H9 (cell line): Measurements from ENCODE around the gene VIPR1. TPM values are rescaled to one million over a fixed set of nuclear protein-coding genes. Genes with fewer than 3 reads are reported as not detected.

Source experiments
- DNase-seq: peaks from one replicate; pipeline ENCODE4 v3.0.0-alpha.2; 2017
- H2AFZ ChIP-seq: one replicate; pipeline ENCODE4 v1.6.1; 2013; ENCODE audit warnings: mild to moderate bottlenecking, low read length, control low read depth, moderate library complexity
- H2AK5ac ChIP-seq: 2 replicates; pipeline ENCODE4 v1.6.1; 2013; ENCODE audit warnings: low read length, control low read depth, mixed read lengths; ENCODE audit not compliant: insufficient read length
- H2BK120ac ChIP-seq: one replicate; pipeline ENCODE4 v1.6.1; 2013; ENCODE audit warnings: low read depth, mild to moderate bottlenecking, low read length, control low read depth, inconsistent platforms; ENCODE audit not compliant: poor library complexity, severe bottlenecking
- H2BK12ac ChIP-seq: 2 replicates; pipeline ENCODE4 v1.6.1; 2013; ENCODE audit warnings: low read length, control low read depth, mixed read lengths, low read depth; ENCODE audit not compliant: insufficient read length
- H2BK15ac ChIP-seq: 2 replicates; pipeline ENCODE4 v1.6.1; 2013; ENCODE audit warnings: low read depth, low read length, control low read depth
- H2BK20ac ChIP-seq: one replicate; pipeline ENCODE4 v1.6.1; 2013; ENCODE audit warnings: low read depth, mild to moderate bottlenecking, low read length, control low read depth, inconsistent platforms; ENCODE audit not compliant: poor library complexity, severe bottlenecking
- H2BK5ac ChIP-seq: 2 replicates; pipeline ENCODE4 v1.6.1; 2013; ENCODE audit warnings: low read length, control low read depth, mixed read lengths; ENCODE audit not compliant: insufficient read length
- H3K14ac ChIP-seq: 2 replicates; pipeline ENCODE4 v1.6.1; 2013; ENCODE audit warnings: low read length, control low read depth; ENCODE audit not compliant: insufficient read depth
- H3K18ac ChIP-seq: 2 replicates; pipeline ENCODE4 v1.6.1; 2013; ENCODE audit warnings: low read depth, mild to moderate bottlenecking, mixed read lengths, low read length, control low read depth; ENCODE audit not compliant: insufficient read length
- H3K23ac ChIP-seq: 2 replicates; pipeline ENCODE4 v1.6.1; 2013; ENCODE audit warnings: low read length, control low read depth, mixed read lengths, low read depth; ENCODE audit not compliant: insufficient read length
- H3K23me2 ChIP-seq: 2 replicates; pipeline ENCODE4 v1.6.1; 2013; ENCODE audit warnings: low read depth, mild to moderate bottlenecking, mixed read lengths, low read length, control low read depth; ENCODE audit not compliant: insufficient read length, poor library complexity, severe bottlenecking
- H3K27ac ChIP-seq: 2 replicates; pipeline ENCODE4 v1.5.1; 2013; ENCODE audit warnings: low read length, control low read depth, mixed read lengths, low read depth; ENCODE audit not compliant: insufficient read length
- H3K27me3 ChIP-seq: 2 replicates; pipeline ENCODE4 v1.6.1; 2013; ENCODE audit warnings: low read length, control low read depth, inconsistent platforms; ENCODE audit not compliant: insufficient read depth
- H3K4ac ChIP-seq: 2 replicates; pipeline ENCODE4 v1.6.1; 2013; ENCODE audit warnings: low read depth, mild to moderate bottlenecking, control low read depth, inconsistent platforms, low read length, moderate library complexity
- H3K4me1 ChIP-seq: 2 replicates; pipeline ENCODE4 v1.6.1; 2013; ENCODE audit warnings: low read length, control low read depth, inconsistent platforms; ENCODE audit not compliant: insufficient read depth
- H3K4me2 ChIP-seq: 2 replicates; pipeline ENCODE4 v1.6.1; 2013; ENCODE audit warnings: low read length, control low read depth, mixed read lengths; ENCODE audit not compliant: insufficient read length, insufficient read depth
- H3K56ac ChIP-seq: 2 replicates; pipeline ENCODE4 v1.6.1; 2013; ENCODE audit warnings: low read depth, mild to moderate bottlenecking, mixed read lengths, low read length, control low read depth; ENCODE audit not compliant: insufficient read length
- H3K79me1 ChIP-seq: 2 replicates; pipeline ENCODE4 v1.6.1; 2013; ENCODE audit warnings: low read depth, mild to moderate bottlenecking, moderate library complexity, low read length, control low read depth, inconsistent platforms; ENCODE audit not compliant: insufficient read depth, poor library complexity, severe bottlenecking
- H3K79me2 ChIP-seq: 2 replicates; pipeline ENCODE4 v1.6.1; 2013; ENCODE audit warnings: low read length, control low read depth, inconsistent platforms; ENCODE audit not compliant: insufficient read depth
- H3K9ac ChIP-seq: 2 replicates; pipeline ENCODE4 v1.6.1; 2013; ENCODE audit warnings: low read length, control low read depth, mixed read lengths; ENCODE audit not compliant: insufficient read length; ENCODE audit errors: extremely low read depth
- H3K9me3 ChIP-seq: one replicate; pipeline ENCODE4 v1.6.1; 2013; ENCODE audit warnings: low read depth, low read length, inconsistent platforms; ENCODE audit not compliant: control insufficient read depth
- H3T11ph ChIP-seq: one replicate; pipeline ENCODE4 v1.6.1; 2013; ENCODE audit warnings: mild to moderate bottlenecking, low read length, control low read depth, inconsistent platforms
- H4K20me1 ChIP-seq: one replicate; pipeline ENCODE4 v1.6.1; 2013; ENCODE audit not compliant: control insufficient read depth, insufficient read length, insufficient read depth
- H4K5ac ChIP-seq: 2 replicates; pipeline ENCODE4 v1.6.1; 2013; ENCODE audit warnings: low read depth, mild to moderate bottlenecking, mixed read lengths, low read length, control low read depth; ENCODE audit not compliant: insufficient read length
- H4K8ac ChIP-seq: replicated peaks from 2 replicates; pipeline ENCODE4 v1.6.1; 2013; ENCODE audit warnings: low read length, control low read depth, mixed read lengths, low read depth; ENCODE audit not compliant: insufficient read length
- H4K91ac ChIP-seq: 2 replicates; pipeline ENCODE4 v1.6.1; 2013; ENCODE audit warnings: low read depth, mild to moderate bottlenecking, moderate library complexity, mixed read lengths, low read length, control low read depth; ENCODE audit not compliant: insufficient read length
- H3K27ac Mint-ChIP-seq, 3 experiments: 2 replicates in 2 of 3; 3 replicates in 1 of 3; pipeline ENCODE4 v1.8.0; 2020 to 2021; ENCODE audit warnings: mixed read lengths in 3 of 3, mild to moderate bottlenecking in 1 of 3, moderate library complexity in 1 of 3
- H3K27me3 Mint-ChIP-seq: 2 replicates; pipeline ENCODE4 v1.8.0; 2021; ENCODE audit warnings: low read depth, mild to moderate bottlenecking, moderate library complexity, mixed read lengths
- H3K36me3 Mint-ChIP-seq, 3 experiments: 2 replicates in 2 of 3; 3 replicates in 1 of 3; pipeline ENCODE4 v1.8.0; 2020 to 2021; ENCODE audit warnings: low read depth in 3 of 3, mixed read lengths in 3 of 3; ENCODE audit not compliant: insufficient read depth in 1 of 3
- H3K4me1 Mint-ChIP-seq, 2 experiments: 2 replicates each; pipeline ENCODE4 v1.8.0; 2020; ENCODE audit warnings: mixed read lengths in 2 of 2
- H3K4me3 Mint-ChIP-seq, 2 experiments: 2 replicates in 1 of 2; 3 replicates in 1 of 2; pipeline ENCODE4 v1.8.0; 2020 to 2021; ENCODE audit warnings: mild to moderate bottlenecking in 2 of 2, mixed read lengths in 2 of 2, moderate library complexity in 1 of 2
- H3K9me3 Mint-ChIP-seq, 2 experiments: 2 replicates in 1 of 2; 3 replicates in 1 of 2; pipeline ENCODE4 v1.8.0; 2020; ENCODE audit warnings: mild to moderate bottlenecking in 2 of 2, mixed read lengths in 2 of 2, moderate library complexity in 1 of 2
- CTCF ChIP-seq: fragments of 200-600 bp; sonication (generic); conservative IDR thresholded peaks from 3 replicates; pipeline ENCODE4 v1.8.0; 2021; ENCODE audit warnings: antibody characterized with exemption, mild to moderate bottlenecking
- WGBS: extraction: QIAGEN DNeasy Blood & Tissue Kit; methylation state at CpG from one replicate; pipeline ENCODE4 v1.1.7; 2013; ENCODE audit warnings: missing lambda C conversion rate, low lambda C conversion rate, mixed read lengths; ENCODE audit not compliant: insufficient read length; ENCODE audit errors: extremely low coverage; 5-methylcytosine and 5-hydroxymethylcytosine counted together
- total RNA-seq: library from RNA; stranded (reverse); gene quantifications from 2 replicates; pipeline ENCODE4 v1.2.1, GENCODE V29; 2021

Gene VIPR1
- total RNA-seq, 1 experiment from 2014 or later = 6.5 TPM

DNA sequence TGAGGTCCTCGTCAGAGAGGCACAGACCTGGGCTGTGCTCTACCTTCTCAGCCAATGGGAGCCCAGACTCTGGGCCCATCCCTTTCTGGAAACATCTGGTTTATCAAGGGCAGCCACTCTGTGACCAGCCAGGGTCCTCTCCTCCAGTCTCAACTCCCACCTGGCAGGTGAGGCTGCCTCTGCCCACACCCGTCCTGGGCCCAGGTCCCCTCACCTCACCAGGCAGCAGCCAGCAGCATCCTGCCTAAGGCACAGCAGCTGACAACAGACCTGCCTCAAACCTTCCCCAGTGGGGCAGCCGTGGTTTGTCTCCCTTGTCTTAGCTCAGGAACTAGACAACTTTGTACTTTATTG lies 8.7 kb upstream of the VIPR1 start:
- Histone ChIP-seq H2BK15ac (no peak overlapping the region), H2BK5ac (no peak overlapping the region), H2AFZ (no peak overlapping the region), H3K27me3 (no peaks in the 10 kb centered on the region; the same call in 1 of the 2 replicates), H3K4ac (no peak overlapping the region), H3K18ac (no peak overlapping the region), H3K56ac (no peak overlapping the region), H4K20me1 (no peaks in the 10 kb centered on the region), H3K23me2 (no peaks in the 10 kb centered on the region), H2BK12ac (no peak overlapping the region), H2AK5ac (no peak overlapping the region), H2BK20ac (no peak overlapping the region), H3K14ac (no peak overlapping the region), H3K79me2 (no peaks in the 10 kb centered on the region), H4K5ac (no peak overlapping the region), H4K91ac (no peak overlapping the region), H3K9me3 (no peaks in the 10 kb centered on the region), H3K27ac (no peak overlapping the region), H3K23ac (no peak overlapping the region), H3K9ac (no peak overlapping the region), H3K79me1 (no peaks in the 10 kb centered on the region), H3T11ph (no peak overlapping the region), H4K8ac (no peak overlapping the region), H3K4me1 (peaks cover 3% of the 10 kb centered on the region; the same call in 1 of the 2 replicates), H2BK120ac (no peak overlapping the region), H3K4me2 (no peak overlapping the region)
- Mint-ChIP-seq H3K27ac (no peak overlapping the region; a peak in 1 of 7 replicates), H3K4me3 (no peak overlapping the region), H3K36me3 (no peaks in the 10 kb centered on the region), H3K9me3 (no peaks in the 10 kb centered on the region; a peak in 1 of 5 replicates), H3K27me3 (peaks cover 28% of the 10 kb centered on the region), H3K4me1 (peaks cover 24 to 31% of the 10 kb centered on the region in 2 experiments)
- peak; percentile 26 for DNase-seq
- no peak for TF ChIP-seq CTCF
- no CpG with 5 or more reads among the region's 3 CpGs for WGBS
